HepG2 (cell line): Measurements from ENCODE around the gene SCYGR2. TPM values are rescaled to one million over a fixed set of nuclear protein-coding genes. Genes with fewer than 3 reads are reported as not detected.

Source experiments
- polyA plus RNA-seq, 8 experiments: library from polyadenylated mRNA; depleted of rRNA in 3 of 8; stranded (reverse) in 7 of 8; unstranded in 1 of 8; fragments of >200 nt; fragmentation: Illumina TruSeq in 4 of 8; extraction: Trizol in 4 of 8; gene quantifications; 2 replicates each; pipeline versions ENCODE4 v1.2.1 to v1.2.3, GENCODE V29; 2011 to 2016; ENCODE audit warnings: low read depth in 4 of 8, missing spikeins in 1 of 8, mixed read lengths in 1 of 8; ENCODE audit not compliant: insufficient read depth in 1 of 8
- total RNA-seq, 5 experiments: library from RNA; depleted of rRNA; stranded (reverse); fragments of >200 nt; fragmentation: Illumina TruSeq; extraction: Trizol; gene quantifications; 2 replicates each; pipeline ENCODE4 v1.2.3, GENCODE V29; 2016; ENCODE audit warnings: low read depth in 1 of 5

SCYGR2 gene
- total and polyA plus RNA-seq, 2 of the 13 experiments (the other 11 are each of a cell fraction or from before 2014, with no cell fraction given): not detected

Other genes with a start within 250 kb of the SCYGR2 start
- not detected in 2 replicates for gene TM4SF20, start 219.6 kb upstream of the SCYGR2 start, total RNA-seq (2016; rRNA removed; fragmentation: Illumina TruSeq; extraction: Trizol)
- gene TM4SF20, start 219.6 kb upstream of the SCYGR2 start, polyA plus RNA-seq (2011; rRNA removed): not detected in 2 replicates
- gene SCYGR1, start 210.9 kb upstream of the SCYGR2 start, total RNA-seq (2016; rRNA removed; fragmentation: Illumina TruSeq; extraction: Trizol): not detected in 2 replicates
- not detected in 2 replicates for gene SCYGR1, start 210.9 kb upstream of the SCYGR2 start, polyA plus RNA-seq (2011; rRNA removed)
- 145 and 187 TPM in 2 replicates for gene AGFG1, start 126.7 kb upstream of the SCYGR2 start, total RNA-seq (2016; rRNA removed; fragmentation: Illumina TruSeq; extraction: Trizol)
- 133 and 168 TPM in 2 replicates for gene AGFG1, start 126.7 kb upstream of the SCYGR2 start, polyA plus RNA-seq (2011; rRNA removed)
- not detected in 2 replicates for gene SCYGR3, start 15.9 kb downstream of the SCYGR2 start, total RNA-seq (2016; rRNA removed; fragmentation: Illumina TruSeq; extraction: Trizol)
- gene SCYGR3, start 15.9 kb downstream of the SCYGR2 start, polyA plus RNA-seq (2011; rRNA removed): not detected in 2 replicates
- not detected in 2 replicates for gene SCYGR4, start 18.6 kb downstream of the SCYGR2 start, total RNA-seq (2016; rRNA removed; fragmentation: Illumina TruSeq; extraction: Trizol)
- gene SCYGR4, start 18.6 kb downstream of the SCYGR2 start, polyA plus RNA-seq (2011; rRNA removed): not detected in 2 replicates
- not detected in 2 replicates for gene SCYGR5, start 67.9 kb downstream of the SCYGR2 start, total RNA-seq (2016; rRNA removed; fragmentation: Illumina TruSeq; extraction: Trizol)
- not detected in 2 replicates for gene SCYGR5, start 67.9 kb downstream of the SCYGR2 start, polyA plus RNA-seq (2011; rRNA removed)
- gene SLC19A3, start 119.1 kb downstream of the SCYGR2 start, total RNA-seq (2016; rRNA removed; fragmentation: Illumina TruSeq; extraction: Trizol): 1.7 and 2.3 TPM in 2 replicates
- gene SLC19A3, start 119.1 kb downstream of the SCYGR2 start, polyA plus RNA-seq (2011; rRNA removed): 3.4 and 5.2 TPM in 2 replicates
- gene SCYGR6, start 125.9 kb downstream of the SCYGR2 start, total RNA-seq (2016; rRNA removed; fragmentation: Illumina TruSeq; extraction: Trizol): not detected in 2 replicates
- not detected in 2 replicates for gene SCYGR6, start 125.9 kb downstream of the SCYGR2 start, polyA plus RNA-seq (2011; rRNA removed)
- not detected in 2 replicates for gene SCYGR7, start 129.4 kb downstream of the SCYGR2 start, total RNA-seq (2016; rRNA removed; fragmentation: Illumina TruSeq; extraction: Trizol)
- not detected in 2 replicates for gene SCYGR7, start 129.4 kb downstream of the SCYGR2 start, polyA plus RNA-seq (2011; rRNA removed)
- gene SCYGR8, start 147.0 kb downstream of the SCYGR2 start, total RNA-seq (2016; rRNA removed; fragmentation: Illumina TruSeq; extraction: Trizol): not detected in 2 replicates
- not detected in 2 replicates for gene SCYGR8, start 147.0 kb downstream of the SCYGR2 start, polyA plus RNA-seq (2011; rRNA removed)
- 136 and 223 TPM in 2 replicates for gene CCL20, start 214.9 kb downstream of the SCYGR2 start, total RNA-seq (2016; rRNA removed; fragmentation: Illumina TruSeq; extraction: Trizol)
- gene CCL20, start 214.9 kb downstream of the SCYGR2 start, polyA plus RNA-seq (2011; rRNA removed): 811 and 903 TPM in 2 replicates